ENCODE measurements around the gene HMGA1.
"Not testable (repeated sequence)": the region's sequence is repeated elsewhere in the genome, so short reads cannot be mapped to it uniquely, and the experiment has no call there.

Gene HMGA1

DNA sequence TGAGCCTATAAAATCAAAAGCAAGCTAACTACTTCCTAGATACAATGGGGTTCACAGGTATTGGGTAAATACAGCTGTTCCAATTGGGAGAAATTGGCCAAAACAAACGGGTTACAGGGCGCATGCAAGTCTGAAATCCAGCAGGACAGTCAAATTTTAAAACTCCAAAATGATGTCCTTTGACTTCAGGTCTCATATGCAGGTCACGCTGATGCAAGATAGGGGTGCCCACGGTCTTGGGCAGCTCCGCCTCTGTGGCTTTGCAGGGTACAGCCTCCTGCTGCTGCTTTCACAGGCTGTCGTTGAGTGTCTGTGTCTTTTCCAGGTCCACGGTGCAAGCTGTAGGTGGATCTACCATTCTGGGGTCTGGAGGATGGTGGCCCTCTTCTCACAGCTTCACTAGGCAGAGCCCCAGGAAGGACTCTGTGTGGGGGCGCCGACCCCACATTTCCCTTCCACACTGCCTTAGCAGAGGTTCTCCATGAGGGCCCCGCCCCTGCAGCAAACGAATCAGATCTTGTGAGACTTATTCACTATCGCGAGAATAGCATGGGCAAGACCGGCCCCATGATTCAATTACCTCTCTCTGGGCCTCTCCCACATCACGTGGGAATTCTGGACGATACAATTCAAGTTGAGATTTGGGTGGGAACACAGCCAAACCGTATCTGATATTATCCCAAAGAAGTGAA, 24.0 kb downstream of the HMGA1 start:
- no peak for DNase-seq (ENCODE audit: low read depth)

DNA sequence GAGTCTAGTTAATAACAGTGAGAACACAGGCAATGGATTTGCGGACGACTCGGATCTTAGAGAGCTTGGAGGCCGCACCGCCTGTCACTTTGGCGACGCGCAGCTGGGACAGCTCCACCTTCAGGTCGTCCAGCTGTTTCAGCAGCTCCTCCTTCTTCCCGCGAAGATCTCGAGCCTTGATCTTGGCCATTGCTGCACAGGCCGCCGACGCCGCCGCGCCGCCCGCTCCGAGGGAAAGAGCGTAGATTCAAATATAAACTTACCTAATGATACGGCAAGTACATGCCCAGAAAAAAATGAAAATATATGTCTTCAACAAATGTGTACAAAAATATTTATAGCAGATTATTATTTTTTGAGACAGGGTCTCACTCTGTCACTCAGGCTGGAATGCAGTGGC, 26.8 kb downstream of the HMGA1 start:
- DNase-seq (ENCODE audit: low read depth), result not testable (repeated sequence)

DNA sequence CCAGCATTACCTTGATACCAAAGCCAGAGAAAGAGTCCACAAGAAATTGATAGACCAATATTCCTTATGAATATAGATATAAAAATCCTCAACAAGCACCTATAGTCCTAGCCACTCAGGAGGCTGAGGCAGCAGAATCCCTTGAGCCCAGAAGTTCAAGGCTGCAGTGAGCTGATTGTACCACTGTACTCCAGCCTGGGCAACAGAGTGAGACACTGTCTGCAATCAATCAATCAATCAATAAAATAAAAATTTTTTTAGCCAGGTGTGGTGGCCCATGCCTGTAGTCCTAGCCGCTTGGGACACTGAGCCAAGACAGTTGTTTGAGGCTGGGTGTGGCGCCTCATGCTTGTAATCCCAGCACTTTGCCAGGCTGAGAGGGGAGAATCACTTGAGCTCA, 31.1 kb downstream of the HMGA1 start:
- no peak for DNase-seq (ENCODE audit: low read depth)

DNA sequence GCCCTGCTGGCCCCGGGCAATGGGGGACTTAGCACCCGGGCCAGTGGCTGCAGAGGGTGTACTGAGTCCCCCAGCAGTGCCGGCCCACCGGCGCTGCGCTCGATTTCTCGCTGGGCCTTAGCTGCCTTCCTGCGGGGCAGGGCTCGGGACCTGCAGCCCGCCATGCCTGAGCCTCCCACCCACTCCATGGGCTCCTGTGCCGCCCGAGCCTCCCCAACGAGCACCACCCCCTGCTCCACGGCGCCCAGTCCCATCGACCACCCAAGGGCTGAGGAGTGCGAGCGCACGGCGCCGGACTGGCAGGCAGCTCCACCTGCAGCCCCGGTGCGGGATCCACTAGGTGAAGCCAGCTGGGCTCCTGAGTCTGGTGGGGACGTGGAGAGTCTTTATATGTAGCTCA, 32.5 kb downstream of the HMGA1 start:
- not testable (repeated sequence) for DNase-seq (ENCODE audit: low read depth)

DNA sequence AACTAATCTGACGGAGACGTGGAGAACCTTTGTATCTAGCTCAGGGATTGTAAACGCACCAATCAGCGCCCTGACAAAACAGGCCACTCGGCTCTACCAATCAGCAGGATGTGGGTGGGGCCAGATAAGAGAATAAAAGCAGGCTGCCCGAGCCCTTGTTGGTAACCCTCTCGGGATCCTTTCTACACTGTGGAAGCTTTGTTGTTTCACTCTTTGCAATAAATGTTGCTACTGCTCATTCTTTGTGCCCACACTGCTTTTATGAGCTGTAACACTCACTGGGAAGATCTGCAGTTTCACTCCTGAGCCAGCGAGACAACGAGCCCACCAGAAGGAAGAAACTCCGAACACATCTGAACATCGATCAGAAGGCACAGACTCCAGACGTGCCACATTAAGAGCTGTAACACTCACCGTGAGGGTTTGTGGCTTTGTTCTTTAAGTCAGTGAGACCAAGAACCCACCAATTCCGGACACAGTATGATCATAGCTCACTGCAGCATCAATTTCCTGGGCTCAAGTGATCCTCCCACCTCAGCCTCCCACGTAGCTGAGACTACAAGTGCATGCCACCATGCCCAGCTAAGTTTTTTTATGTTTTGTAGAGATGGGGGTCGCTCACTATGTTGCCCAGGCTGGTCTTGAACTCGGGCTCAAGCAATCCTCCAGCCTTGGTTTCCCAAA, 33.1 kb downstream of the HMGA1 start:
- DNase-seq (ENCODE audit: low read depth), result not testable (repeated sequence)

DNA sequence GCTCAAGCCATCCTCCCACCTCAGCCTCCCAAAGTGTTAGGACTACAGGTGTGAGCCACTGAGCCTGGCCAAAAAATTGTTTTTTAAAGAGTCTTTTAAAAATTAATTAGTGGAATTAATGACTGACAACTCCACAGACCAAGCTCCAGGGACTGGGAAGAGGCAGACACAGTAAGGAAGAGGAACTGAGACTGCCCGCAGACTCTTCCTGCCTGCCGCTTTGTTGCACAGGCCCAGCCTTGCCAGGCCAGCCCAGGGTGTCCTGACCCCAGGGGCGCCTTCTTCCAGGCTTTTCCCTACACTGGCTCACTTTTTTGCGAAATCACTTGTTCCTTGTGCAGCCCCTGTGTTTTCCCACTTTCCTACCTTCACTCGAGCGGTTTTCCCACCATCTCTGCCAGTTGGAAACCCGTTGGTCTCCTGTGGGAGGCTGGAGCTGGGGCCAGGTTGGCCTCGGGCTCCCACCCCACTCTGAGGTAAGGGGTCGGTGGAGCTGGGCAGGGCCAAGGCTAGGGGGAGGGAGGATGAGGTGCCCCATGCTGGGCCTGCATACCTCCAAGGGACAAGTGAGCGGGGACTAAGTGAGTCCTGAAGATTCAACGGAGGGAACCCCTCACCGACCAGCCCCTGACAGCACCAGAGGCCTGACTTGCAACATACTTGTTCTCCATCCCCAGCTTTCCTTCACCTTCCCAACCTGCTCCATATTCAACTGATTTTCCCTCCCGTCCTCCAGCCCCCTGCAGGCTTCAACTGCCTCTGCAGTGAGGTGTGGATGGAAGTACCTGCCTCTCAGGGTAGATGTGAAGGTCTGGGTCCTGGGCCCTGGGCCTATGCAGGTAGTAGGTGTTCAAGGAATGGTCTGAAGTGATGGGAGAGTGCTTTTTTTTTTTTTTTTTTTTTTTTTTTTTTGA, 35.6 kb downstream of the HMGA1 start:
- DNase-seq (ENCODE audit: low read depth), result no peak

DNA sequence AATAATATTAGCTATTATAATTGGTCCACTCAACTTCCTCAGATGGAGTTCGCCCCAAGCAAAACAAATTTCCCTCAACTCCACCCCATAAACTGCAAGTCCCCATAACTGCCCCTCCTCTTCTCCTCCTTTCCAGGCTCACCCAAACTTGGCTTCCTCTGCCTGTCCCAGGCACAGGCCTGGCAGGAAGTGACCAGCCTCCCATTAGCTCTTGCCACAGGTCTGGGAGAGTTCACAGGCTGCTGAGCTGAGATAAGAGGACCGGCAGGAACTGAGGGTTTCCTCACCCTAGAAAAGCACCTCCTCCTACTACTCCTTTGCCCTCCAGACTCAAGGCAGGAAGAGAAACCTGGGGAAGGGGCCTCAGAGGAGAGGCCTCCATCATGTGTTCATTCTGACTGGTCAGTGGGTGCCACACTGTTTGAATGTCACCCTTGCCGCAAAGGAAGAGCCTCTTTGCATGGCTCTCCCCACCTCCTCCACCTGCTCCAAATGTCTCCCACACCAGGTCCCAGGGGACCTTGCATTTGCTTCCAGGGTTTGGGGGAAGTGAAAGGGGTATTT, 36.7 kb downstream of the HMGA1 start:
- DNase-seq (ENCODE audit: low read depth), result no peak

DNA sequence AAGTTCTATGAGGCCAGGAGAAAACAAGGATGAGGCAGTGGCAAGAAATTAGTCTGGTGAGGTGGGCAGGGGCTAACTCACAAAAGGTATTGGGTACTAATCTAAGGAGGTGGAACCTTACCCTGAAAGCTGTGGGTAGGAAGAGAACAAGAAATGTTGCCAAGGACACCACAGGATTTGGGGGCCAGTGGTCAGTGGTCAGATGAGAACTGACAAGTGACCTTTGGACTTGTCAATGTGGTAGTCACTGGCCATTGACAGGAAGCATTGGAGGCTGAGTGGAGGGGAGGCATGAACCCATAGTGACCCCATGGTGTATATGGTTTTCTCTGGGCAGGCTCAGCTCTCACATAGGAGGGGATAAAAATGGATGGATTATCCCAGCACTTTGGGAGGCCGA, 37.5 kb downstream of the HMGA1 start:
- no peak for DNase-seq (ENCODE audit: low read depth)

DNA sequence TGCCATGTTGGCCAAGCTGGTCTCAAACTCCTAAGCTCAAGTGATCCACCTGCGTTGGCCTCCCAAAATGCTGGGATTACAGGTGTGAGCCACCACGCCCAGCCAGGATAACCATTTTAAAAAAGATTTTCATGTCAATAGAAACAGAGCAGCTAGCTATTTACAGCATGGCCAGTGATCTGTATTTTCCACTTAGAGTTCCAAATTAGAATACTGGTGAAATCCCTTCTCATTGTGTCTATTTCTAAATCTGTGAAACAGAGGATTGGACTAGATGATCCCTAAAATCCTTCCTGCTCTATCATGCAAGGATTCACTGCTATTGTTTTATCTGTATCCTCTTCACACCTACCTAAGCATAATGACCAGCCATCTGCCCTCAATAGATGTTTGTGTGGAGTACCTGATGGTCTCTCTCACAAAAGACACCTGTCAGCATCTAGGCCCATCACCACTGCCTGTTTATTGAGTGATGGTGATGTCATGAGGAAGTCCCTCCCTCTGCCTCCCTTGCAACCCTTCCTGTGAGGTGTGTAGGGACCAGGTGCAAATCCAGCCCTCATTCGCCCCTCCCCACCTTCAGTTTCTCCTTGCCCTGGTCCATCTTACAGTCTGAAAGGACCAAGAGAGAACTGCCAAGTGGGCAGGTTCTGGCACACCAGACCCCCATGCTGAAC, 38.6 kb downstream of the HMGA1 start:
- DNase-seq (ENCODE audit: low read depth), result no peak

DNA sequence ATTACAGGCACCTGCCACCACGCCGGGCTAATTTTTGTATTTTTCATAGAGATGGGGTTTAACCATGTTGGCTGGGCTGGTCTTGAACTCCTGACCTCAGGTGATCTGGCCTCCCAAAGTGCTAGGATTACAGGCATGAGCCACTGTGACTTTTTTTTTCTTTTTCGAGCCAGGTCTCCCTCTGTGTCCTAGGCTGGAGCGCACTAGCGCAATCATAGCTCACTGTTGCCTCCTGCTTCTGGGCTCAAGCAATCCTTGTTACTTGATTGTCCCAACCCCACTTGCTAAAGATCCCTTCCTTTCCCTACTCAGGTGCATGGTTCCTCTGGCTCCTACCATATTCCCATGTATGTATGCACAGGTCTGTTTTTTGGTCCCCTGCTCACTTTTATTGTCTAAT, 39.5 kb downstream of the HMGA1 start:
- DNase-seq (ENCODE audit: low read depth), result no peak

DNA sequence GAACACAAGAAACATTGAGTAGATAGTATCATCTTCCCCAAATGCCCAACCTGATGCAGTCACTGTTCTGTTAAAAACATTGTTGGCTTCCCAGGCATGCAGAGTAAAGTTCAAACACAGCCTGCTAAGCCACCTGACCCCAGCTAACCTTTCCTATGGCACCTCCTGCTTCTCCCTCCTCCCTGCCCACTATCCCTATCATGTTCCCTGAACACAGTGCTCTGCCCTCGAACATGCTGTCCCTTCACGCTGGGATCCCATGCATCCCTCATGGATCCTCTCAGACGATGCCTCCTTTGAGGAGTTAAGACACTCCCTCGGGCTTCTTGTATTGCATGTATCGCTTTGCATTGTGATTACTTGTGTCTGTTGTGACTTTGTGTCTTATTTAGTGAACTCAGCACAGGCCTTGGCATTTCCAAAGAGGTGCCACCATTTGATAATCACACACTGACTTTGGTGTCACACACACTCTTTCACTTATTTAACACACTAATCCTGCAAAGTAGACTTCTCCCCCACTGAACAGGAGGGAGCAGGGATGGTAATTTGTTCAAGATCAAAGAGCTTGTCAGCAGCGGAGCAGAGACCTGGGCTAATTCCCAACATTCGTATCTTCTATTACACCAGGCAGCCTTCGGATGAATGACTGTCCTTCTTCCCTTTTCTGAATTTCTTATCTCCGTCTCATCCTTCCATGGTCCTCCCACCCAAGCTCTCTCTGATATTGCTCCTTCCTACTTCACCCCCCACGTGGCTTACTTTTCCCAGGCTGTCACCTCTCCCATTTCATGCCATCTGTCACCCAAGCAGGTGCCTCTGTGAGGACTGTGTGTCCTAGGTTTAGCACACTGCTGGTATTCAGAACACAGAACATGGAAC, 40.4 kb downstream of the HMGA1 start:
- no peak for DNase-seq (ENCODE audit: low read depth)

DNA sequence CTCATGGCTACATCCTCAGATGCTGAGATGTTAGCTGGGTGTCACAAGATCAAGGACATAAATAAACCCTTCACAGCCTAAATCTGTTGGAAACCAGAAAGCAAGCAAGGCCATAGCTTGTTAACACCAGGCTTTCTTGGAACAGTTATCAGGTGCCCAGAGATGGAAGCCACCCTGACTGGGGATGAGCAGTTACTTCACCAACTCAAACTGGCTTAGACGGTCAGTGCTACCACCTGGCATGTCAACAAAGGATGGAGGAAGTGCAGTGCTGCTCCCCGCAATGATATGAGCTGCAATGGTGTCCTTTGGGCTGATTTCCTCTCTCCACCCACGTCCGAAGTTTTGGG, 41.1 kb downstream of the HMGA1 start:
- DNase-seq (ENCODE audit: low read depth), result no peak

DNA sequence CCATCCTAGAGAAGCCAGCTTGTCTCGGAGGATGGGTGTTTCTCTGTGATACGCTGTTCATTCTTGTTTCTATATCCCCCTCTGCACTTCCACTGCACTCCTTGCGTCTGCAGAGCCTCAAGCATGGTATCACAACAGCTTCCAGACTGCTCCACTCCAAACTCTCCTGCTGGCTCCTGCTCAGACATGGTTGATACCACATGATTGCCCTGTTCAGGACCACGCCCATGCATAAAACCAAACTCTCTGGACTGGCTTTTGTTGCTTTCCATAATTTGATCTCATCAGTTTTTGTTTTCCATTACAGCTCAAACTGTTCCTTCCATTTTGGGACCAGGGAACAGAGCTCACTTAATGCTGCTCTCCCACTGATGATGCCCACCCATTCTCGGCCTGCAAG, 42.2 kb downstream of the HMGA1 start:
- DNase-seq (ENCODE audit: low read depth), result no peak

DNA sequence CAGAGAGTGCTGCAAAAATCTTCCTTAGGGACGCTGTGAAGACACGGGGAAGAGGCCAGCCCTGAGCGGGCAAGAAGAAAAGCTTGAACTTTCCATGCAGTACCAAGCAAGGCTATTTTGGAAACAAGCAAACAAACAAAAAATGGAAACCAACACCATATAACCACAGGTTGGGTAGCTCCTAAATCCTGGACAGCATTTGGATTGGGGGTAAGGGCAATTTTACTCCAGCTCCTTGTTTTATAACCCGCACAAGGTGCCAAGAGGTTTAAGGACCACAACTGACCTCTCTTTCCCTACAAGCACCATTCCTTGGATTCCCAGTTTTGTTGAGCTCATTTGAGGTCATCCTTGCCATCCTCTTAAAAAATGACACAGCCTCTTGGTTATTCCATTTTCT, 43.5 kb downstream of the HMGA1 start:
- no peak for DNase-seq (ENCODE audit: low read depth)

DNA sequence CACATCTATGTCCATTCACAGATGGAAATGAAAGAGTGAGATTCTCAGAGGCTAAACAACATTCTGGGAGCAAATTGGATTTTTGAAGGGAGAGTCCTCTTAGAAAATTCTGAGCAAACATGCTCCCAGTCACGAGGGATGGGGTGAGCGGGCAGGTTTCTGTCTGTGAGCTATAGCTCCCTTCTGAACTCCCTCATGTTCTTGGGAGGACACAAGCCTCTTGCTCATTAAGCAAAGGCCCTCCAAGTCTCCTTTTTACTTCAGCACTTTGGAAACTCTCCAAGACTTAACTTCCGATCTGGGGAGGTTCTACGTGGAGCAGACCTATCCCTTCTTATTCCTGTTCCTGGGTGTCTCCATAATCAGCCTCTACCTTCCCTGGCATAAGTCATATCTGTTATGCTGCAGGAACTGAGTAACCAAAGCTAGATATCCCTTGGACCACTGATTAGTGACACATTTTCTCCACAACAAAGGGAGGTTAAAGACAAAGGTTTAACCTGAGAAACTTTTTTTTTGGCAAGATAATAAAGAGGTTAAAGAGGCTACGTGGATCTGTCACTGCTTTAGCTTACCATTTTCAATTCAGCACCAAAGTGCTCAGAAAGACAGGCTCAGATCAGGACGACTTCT, 45.1 kb downstream of the HMGA1 start:
- no peak for DNase-seq (ENCODE audit: low read depth)

DNA sequence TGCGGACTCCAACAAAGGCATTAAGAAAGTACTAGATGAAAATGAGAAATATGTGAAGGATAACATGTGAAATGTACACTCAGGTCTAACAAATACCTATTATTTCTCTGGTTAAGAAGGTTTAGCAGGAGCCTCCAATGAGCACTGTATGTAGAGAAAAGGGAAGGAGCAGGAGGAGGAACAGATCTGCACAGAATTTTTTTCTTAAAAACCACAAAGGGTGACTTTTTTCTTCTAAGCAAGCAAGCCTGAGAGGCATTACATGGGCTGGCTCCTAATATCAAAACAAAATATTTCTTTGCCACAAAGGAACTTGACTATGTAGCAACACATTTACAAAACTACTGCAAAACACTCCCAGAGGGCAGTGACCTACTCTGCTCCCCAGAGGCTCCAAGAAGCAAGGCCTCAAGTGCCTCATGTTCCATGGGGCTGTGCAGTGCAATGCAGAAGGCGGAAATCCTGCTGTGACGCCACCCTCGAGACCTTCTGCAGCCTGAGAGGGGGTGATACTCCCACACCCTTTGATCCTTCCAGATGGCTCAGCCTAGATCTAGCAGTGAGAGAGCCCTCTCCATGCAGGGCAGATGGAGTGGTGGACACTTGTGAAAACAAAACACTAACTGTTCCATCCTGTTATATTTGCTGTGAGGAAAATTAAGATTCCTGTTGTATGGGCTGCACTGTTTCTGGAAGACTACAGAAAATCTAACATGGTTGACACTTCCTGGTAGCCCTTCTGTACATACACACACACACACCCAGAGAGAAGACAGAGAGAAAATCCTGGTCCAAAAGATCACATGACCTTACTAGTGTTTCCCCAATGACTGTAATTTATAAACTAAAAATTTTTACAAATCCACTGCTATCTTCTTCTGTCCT, 48.1 kb downstream of the HMGA1 start:
- no peak for DNase-seq (ENCODE audit: low read depth)

DNA sequence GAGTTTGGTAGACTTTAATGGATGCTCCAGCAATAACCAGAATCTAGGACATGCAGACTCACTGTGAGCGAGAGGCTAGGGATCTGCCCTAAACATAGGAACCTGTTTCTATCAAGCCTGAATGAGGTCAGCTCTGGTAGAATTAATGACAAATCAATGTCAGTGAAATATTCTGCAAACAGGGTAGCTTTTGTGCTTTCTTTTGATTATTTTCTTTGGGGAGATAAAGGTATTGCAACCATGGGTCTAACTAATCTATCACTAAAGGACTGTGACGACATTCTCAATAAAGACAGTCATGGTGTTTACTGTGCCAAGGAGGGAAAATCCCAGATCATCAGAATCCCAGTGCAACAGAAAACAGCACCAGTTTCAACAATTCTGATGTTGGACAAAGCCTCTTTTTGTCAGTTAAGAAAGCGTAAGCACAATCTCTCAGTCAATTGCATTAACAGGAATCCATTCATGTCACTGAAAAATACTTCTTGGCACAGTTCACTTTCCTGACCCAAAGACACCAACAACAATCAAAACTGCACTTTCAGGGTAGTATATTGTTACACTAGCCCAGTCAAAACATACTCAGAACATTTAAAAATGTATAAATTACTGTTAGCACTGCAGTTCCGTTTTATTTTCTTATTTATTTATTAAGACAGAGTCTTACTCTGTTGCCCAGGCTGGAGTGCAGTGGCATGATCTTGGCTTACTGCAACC, 48.9 kb downstream of the HMGA1 start:
- DNase-seq (ENCODE audit: low read depth), result no peak

DNA sequence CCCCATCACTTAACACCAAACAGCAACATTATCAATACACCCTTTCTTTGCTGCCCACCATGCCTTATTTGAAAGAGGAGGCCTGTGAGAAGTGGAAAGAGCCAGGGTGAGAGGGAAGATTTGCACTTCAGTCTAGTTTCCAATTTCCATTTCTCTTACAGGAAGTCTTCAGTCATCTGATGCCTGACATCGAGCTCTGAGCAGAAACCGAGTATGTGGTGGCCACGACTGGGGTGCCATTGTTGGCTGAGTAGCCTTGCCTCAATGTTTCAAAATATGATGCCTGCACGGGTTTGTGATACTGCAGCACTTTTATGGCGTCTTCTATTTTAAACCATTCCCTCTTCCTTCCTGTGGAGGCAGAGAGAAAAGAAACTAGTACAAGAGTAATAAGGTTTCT, 51.9 kb downstream of the HMGA1 start:
- DNase-seq (ENCODE audit: low read depth), result no peak

DNA sequence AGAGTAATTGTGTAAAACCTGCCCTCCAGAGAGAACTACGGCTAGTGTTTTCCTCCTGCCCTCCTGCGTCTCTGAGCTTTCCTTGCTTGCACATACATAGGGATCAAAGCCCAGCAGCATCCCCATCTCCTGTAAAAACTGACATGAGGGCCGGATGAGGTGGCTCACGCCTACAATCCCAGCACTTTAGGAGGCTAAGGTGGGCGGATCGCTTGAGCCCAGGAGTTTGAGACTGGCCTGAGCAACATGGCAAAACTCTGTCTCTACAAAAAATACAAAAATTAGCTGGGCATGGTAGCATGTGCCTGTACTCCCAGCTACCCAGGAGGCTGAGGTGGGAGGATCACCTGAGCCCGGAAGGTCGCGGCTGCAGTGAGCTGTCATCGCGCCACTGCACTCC, 52.5 kb downstream of the HMGA1 start:
- no peak for DNase-seq (ENCODE audit: low read depth)

Data from HS-27A (cell line).